Measurements from ENCODE around the gene EIF4G3.

The EIF4G3 gene

GRCh38 chr1:20785907-20786252 lies 390.8 kb downstream of the EIF4G3 start:
- peak overlapping the region; percentile 86 for H3K4me3 ChIP-seq (ENCODE audit: low read length)
- no peaks in the 10 kb centered on the region for H3K9me3 ChIP-seq (ENCODE audit: insufficient read depth, low read depth, low read length)
- H3K4me1 ChIP-seq (ENCODE audit: insufficient read depth, low read length), result peaks cover 13% of the 10 kb centered on the region
- H3K27ac ChIP-seq (ENCODE audit: low read depth, low read length), result peak overlapping the region; percentile 98
- H3K36me3 ChIP-seq (ENCODE audit: insufficient read depth, low read length), result no peaks in the 10 kb centered on the region
- no peaks in the 10 kb centered on the region for H3K27me3 ChIP-seq (ENCODE audit: insufficient read depth, low read length)
- under 1% methylated on average over 16 of the region's 16 CpGs for WGBS
- peak overlapping the region; percentile 94 for H3K9ac ChIP-seq (ENCODE audit: low read depth, low read length)

GRCh38 chr1:20775700-20776099 lies 401.0 kb downstream of the EIF4G3 start:
- Histone ChIP-seq H3K27me3 (ENCODE audit: insufficient read depth, low read length) (no peaks in the 10 kb centered on the region), H3K4me3 (ENCODE audit: low read length) (no peak overlapping the region), H3K4me1 (ENCODE audit: insufficient read depth, low read length) (no peaks in the 10 kb centered on the region), H3K9ac (ENCODE audit: low read depth, low read length) (no peak overlapping the region), H3K36me3 (ENCODE audit: insufficient read depth, low read length) (peaks cover 97% of the 10 kb centered on the region), H3K27ac (ENCODE audit: low read depth, low read length) (no peak overlapping the region), H3K9me3 (ENCODE audit: insufficient read depth, low read depth, low read length) (no peaks in the 10 kb centered on the region)
- WGBS, result 100% methylated on average over 4 of the region's 4 CpGs

GRCh38 chr1:20771780-20772179 lies 404.9 kb downstream of the EIF4G3 start:
- H3K4me3 ChIP-seq (ENCODE audit: low read length), result no peak overlapping the region
- 100% methylated on average over 3 of the region's 3 CpGs for WGBS
- H3K36me3 ChIP-seq (ENCODE audit: insufficient read depth, low read length), result peaks cover 99% of the 10 kb centered on the region

GRCh38 chr1:20770314-20771087 lies 406.2 kb downstream of the EIF4G3 start:
- Histone ChIP-seq H3K9me3 (ENCODE audit: insufficient read depth, low read depth, low read length) (no peaks in the 10 kb centered on the region), H3K4me1 (ENCODE audit: insufficient read depth, low read length) (no peaks in the 10 kb centered on the region), H3K4me3 (ENCODE audit: low read length) (no peak overlapping the region), H3K27ac (ENCODE audit: low read depth, low read length) (no peak overlapping the region), H3K9ac (ENCODE audit: low read depth, low read length) (no peak overlapping the region), H3K36me3 (ENCODE audit: insufficient read depth, low read length) (peaks cover 99% of the 10 kb centered on the region), H3K27me3 (ENCODE audit: insufficient read depth, low read length) (no peaks in the 10 kb centered on the region)
- WGBS, result 98% methylated on average over 6 of the region's 6 CpGs

More at GRCh38 chr1:20771780-20772179, 404.9 kb downstream of the EIF4G3 start:
- Histone ChIP-seq H3K27ac (ENCODE audit: low read depth, low read length) (no peak overlapping the region), H3K27me3 (ENCODE audit: insufficient read depth, low read length) (no peaks in the 10 kb centered on the region), H3K4me1 (ENCODE audit: insufficient read depth, low read length) (no peaks in the 10 kb centered on the region), H3K9ac (ENCODE audit: low read depth, low read length) (no peak overlapping the region), H3K9me3 (ENCODE audit: insufficient read depth, low read depth, low read length) (no peaks in the 10 kb centered on the region)

GRCh38 chr1:20767271-20767670 lies 409.4 kb downstream of the EIF4G3 start:
- H3K9me3 ChIP-seq (ENCODE audit: insufficient read depth, low read depth, low read length), result no peaks in the 10 kb centered on the region
- no peak overlapping the region for H3K9ac ChIP-seq (ENCODE audit: low read depth, low read length)
- peaks cover 99% of the 10 kb centered on the region for H3K36me3 ChIP-seq (ENCODE audit: insufficient read depth, low read length)
- peaks cover 3% of the 10 kb centered on the region; the same call in 1 of the 2 replicates for H3K4me1 ChIP-seq (ENCODE audit: insufficient read depth, low read length)
- no peaks in the 10 kb centered on the region for H3K27me3 ChIP-seq (ENCODE audit: insufficient read depth, low read length)
- H3K27ac ChIP-seq (ENCODE audit: low read depth, low read length), result no peak overlapping the region
- H3K4me3 ChIP-seq (ENCODE audit: low read length), result no peak overlapping the region

GRCh38 chr1:20763417-20763816 lies 413.3 kb downstream of the EIF4G3 start:
- Histone ChIP-seq H3K4me3 (ENCODE audit: low read length) (no peak overlapping the region), H3K36me3 (ENCODE audit: insufficient read depth, low read length) (peaks cover 98% of the 10 kb centered on the region), H3K4me1 (ENCODE audit: insufficient read depth, low read length) (peaks cover 3% of the 10 kb centered on the region; the same call in 1 of the 2 replicates), H3K27ac (ENCODE audit: low read depth, low read length) (no peak overlapping the region), H3K9ac (ENCODE audit: low read depth, low read length) (no peak overlapping the region), H3K27me3 (ENCODE audit: insufficient read depth, low read length) (no peaks in the 10 kb centered on the region), H3K9me3 (ENCODE audit: insufficient read depth, low read depth, low read length) (no peaks in the 10 kb centered on the region)
- WGBS, result 90% methylated on average over 2 of the region's 3 CpGs

GRCh38 chr1:20760322-20760721 lies 416.4 kb downstream of the EIF4G3 start:
- no peak overlapping the region for H3K4me3 ChIP-seq (ENCODE audit: low read length)
- no peak overlapping the region for H3K27ac ChIP-seq (ENCODE audit: low read depth, low read length)
- no peaks in the 10 kb centered on the region for H3K9me3 ChIP-seq (ENCODE audit: insufficient read depth, low read depth, low read length)
- WGBS, result 96% methylated on average over 6 of the region's 6 CpGs
- H3K4me1 ChIP-seq (ENCODE audit: insufficient read depth, low read length), result peaks cover 3% of the 10 kb centered on the region; the same call in 1 of the 2 replicates
- no peak overlapping the region for H3K9ac ChIP-seq (ENCODE audit: low read depth, low read length)
- no peaks in the 10 kb centered on the region for H3K27me3 ChIP-seq (ENCODE audit: insufficient read depth, low read length)
- peaks cover 97% of the 10 kb centered on the region for H3K36me3 ChIP-seq (ENCODE audit: insufficient read depth, low read length)
